GM03348 (cell line): ENCODE results near the gene RPL39L.

ENCODE experiments used
- DNase-seq: peaks from one replicate; pipeline ENCODE4 v3.0.0; 2012; ENCODE audit warnings: low spot score

RPL39L gene

DNA sequence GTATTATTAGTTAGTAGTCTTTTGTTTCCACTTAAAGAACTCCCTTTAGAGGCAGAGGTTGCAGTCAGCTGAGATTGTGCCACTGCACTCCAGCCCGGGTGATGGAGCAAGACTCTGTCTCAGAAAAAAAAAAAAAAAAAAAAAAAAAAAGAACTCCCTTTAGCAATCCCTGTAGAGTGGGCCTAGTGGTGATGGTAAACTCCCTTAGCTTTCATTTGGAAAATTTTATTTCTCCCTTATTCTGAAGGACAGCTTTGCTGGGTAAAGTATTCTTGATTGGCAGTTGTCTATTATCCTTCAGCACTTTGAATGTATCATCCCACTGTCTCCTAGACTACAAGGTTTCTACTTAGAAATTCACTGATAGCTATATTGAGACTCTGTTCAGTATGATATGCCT lies 46.0 kb downstream of the RPL39L start:
- no peak for DNase-seq

DNA sequence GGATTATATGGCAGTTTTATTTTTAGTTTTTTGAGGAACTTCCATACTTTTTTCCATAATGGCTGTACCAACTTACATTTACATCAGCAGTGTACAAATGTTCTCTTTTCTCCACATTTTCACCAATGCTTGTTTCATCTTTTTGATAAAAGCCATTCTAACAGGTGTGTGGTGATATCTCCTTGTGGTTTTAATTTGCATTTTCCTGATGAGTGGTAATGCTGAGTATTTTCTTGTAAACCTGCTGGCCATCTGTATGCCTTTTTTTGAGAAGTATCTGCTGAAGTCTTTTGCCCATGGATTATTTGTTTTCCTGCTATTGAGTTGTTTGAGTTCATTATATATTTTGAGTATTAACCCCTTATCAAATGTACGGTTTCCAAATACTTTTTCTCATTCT lies 50.6 kb downstream of the RPL39L start:
- DNase-seq: no peak

DNA sequence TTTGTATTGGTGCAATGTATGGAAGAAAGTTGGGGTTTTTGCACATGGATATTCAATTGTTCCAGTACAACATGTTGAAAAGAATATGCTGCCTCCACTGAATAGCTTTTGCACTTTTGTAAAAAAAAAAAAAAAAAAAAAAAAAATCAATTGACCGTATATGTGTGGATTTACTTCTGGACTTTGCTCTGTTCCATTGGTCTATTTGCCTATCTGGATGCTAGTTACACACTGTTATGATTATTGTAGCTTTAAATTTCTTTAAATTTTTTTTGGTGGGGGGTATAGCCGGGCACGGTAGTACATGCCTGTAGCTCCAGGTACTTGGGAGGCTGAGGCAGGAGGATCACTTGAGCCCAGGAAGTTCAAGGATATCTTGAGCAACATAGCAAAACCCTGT lies 52.5 kb downstream of the RPL39L start:
- no peak for DNase-seq

DNA sequence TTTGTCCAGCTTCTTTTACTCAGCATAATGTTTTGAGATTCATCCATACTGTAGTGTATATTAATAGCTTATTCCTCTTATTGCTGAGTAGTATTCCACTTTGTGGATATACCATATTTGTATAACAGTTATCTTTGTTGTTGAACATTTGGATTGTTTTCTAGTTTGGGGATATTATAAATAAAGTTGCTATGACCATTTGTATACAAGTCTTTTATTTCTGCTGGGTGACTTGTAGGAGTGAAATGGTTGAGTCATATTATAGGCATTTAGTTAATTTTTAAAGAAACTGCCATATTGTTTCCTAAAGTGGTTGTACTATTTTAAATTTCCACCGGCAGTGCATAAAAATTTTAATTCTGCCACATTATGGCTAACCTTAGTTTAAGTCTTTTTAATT lies 53.4 kb downstream of the RPL39L start:
- DNase-seq: no peak

DNA sequence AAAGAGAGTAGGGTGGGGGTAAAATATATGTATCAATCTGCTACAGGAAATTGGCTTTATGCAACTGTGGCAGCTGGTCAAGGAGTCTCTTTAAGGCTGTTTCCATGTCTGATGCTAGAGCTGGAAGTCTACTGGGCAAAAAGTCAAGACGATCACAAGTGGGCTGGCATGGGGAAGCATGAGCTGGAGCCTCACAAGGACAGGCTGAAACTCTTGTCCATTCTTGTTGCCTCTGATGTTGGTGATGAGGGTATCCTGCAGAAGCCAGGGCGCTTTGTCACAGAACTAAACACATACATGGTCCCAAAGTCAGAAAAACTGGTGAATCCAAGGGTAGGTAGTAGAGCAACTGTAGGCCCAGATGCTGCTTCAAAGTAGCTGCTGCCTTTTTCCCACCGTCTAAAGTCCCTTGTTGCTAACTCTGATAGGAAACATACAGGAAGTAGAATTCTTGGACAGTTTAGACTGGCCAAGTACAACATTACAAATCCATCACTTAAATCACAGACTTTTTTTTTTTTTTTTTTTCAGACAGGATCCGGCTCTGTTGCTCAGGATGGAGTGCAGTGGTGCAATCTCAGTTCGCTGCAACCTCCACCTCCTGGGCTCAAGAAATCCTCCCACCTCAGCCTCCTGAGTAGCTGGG lies 54.2 kb downstream of the RPL39L start:
- DNase-seq: no peak

DNA sequence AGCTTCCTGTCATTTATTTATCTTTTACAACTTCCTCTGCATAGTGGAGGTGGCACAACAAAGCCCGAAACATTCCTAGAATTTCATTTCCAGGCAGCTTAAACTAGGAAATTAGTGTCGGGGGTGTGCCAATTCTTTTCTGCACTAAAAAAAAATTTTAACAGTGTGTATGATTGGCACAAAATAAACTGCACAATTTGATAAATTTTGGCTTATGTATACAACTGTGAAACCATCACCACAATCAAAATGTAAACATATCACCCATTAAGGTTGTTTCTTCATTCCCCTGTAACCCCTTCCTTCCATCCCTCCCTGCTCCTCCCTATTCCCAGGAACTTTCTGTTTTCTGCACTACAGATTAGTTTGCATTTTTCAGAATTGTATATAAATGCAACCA lies 54.7 kb downstream of the RPL39L start:
- DNase-seq: no peak

DNA sequence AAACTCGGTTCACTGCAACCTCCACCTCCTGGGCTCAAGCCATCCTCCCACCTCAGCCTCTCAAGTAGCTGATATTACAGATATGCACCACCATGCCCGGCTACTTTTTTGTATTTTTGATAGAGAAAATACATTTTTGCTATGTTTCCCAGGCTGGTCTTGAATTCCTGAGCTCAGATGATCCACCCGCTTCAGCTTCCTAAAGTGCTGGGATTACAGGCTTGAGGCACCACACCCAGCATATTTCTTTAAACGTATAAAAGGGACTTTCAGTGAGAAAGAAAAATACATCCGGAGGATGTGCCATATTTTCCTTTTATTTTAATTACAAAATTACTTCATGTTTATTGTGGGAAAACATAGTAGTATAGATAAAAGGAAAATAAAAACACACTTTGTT lies 55.2 kb downstream of the RPL39L start:
- DNase-seq: no peak

DNA sequence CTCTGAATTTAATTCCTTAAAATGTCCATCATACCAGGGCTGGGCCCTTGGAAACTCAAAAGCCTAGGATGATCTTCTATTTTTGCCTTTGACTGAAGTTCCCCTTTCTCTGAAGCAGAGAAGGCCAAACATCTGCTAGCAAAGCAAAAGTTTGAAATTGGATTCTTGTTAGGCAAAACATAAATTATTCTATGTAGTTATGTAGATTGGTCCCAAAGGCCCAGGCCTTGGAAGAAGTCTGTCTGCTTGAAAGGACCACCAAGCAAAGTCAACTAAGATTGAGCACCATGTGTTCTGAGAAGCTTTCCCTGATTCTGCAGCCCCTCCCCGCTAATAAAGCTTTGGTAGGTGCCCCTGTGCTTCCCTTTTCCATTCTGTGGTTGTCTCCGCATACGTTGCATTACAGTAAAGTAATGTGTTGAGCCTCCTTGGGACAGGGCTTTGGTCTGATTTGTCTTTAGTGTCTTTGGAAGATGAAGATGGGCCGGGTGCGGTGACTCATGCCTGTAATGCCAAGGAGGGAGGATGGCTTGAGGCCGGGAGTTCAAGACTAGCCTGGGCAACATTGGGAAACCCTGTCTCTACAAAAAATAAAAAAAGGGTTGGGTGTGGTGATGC lies 56.4 kb downstream of the RPL39L start:
- no peak for DNase-seq

DNA sequence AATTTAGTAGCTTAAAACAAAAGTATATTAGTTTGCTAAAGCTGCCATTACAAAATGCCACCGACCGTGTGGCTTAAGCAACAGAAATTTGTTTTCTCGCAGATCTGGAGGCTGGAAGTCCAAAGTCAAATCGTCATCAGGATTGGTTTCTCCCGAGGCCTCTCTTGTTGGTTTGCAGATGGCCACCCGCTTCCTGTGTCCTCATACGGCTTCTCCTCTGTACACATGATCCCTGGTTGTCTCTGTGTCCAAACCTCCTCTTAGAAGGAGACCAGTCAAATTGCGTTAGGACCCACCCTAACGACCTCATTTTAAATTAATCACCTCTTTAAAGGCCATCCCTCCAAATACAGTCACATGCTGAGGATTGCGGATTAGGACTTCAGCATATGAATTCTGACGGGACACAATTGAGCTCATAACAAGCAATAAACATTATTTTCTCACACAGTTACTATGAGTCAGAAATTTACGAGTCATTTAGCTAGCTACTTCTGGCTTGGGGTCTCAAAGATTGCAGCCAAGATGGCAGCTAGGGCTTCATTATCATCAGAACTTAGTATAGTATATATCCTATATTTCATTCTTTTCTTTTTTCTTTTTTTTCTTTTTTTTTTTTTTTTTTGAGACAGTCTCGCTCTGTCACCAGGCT lies 58.4 kb downstream of the RPL39L start:
- DNase-seq: no peak

DNA sequence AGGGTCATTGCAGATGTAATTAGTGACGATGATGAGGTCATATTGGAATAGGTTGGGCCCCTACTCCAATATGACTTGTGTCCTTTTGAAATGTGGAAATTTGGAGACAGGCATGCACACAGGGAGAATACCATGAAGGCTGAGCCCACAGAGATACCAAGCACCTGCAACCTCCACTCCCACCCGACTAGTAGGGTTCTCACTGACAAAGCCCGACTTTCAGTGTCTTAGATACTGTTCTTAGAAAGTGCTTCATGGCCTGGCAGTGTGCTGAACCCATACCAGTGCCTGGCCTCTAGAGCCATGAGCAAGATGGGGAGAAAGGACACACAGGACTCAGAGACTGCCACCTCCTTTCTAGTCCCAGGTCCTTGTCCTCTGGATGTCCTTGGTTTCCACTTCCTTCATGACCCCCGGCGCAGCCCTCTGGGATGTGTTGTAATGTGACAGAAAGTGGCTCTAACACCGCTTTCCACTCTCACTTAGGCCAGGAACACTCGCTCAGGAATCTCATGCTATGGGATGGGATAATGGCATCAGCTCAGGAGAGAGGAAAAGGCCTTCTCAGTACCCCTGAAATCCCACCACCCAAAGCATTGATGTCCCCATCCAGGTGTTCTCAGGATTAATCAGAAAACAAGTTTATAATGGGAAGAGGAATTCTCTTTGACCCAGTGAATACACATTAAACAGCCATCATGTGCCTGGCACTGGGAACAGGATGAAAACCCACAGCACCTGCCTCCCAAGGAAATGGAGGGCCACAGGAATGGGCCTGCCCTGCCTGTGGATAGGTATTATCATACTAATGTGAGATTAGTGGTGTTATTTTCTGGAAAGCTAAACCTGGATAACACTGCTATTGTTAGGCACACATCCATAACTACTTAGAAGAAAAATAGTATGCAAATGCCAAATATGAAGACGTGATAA lies 59.9 kb downstream of the RPL39L start:
- no peak for DNase-seq

DNA sequence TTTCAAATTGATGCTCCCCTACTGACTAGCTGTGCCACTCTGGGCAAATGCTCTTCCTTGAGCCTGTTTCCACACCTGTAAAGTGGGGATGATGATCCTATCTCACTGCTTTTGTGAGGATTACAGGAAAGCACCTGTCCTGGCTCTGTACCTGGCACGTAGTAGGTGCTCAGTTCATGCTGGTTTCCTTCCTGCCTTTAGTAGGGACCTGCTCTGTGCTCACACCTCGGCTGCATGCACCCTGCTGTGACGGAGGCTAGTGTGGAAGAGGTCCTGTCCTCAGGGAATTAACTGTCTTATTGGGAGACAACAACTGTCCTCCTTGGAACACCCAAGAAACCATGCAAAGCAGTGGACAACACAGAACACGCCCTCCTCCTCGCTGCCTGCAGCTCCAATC lies 61.8 kb downstream of the RPL39L start:
- no peak for DNase-seq

DNA sequence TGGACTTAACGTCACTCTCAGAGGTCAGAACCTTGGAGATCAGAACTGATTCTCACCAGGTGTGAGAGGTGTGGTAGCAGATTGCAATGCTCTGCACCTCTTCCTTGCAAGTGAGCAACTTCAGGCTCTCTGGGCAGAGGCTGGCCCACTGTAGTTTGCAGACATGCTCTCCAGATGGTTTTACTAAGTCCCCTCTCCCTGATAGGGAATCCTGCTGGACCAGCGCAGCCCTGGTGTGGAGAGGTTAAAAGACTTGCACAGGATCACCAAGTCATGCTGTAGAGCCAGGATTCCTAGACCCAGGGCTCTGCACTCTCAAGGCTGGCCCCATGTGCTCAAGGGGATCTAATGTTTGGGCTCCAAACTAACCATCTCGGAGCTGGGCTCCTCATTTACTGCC lies 62.2 kb downstream of the RPL39L start:
- DNase-seq: no peak

DNA sequence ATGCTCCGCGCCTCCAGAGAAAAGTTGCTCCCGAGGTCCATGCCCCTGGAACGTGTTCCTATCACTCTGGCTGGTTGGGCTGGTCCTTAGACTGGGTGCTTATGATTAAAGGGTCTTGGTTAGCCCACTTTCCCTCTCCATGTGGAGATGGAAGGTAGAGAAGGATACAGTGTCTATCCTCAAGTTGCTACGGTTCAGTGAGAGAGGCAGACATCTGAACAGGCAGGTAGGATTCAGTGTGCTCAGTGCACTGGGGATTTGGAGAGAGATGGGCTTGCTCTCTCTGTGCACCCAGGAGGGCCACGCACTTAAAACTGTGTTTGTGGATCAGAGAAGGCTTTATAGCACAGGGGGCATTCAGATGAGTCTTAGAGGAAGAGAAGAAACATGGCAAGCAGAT lies 63.0 kb downstream of the RPL39L start:
- no peak for DNase-seq

DNA sequence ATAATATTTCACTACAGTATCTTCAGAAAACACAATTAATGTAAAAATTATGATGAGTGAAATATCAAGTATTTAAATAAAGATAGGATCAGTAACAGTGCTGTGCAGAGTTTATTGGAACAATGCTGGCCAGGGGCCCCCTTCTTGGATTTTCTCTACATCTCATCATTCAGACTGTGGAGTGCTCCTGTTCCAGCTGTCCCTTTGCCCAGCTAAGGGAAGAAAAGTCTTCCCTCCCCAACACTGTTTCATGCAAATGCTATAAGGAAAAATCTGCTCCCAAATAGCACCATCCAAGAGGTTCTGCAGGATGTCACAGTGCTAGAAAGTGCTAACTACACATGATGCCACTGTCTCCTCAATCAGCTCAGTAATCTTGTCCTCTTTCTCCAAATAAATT lies 64.5 kb downstream of the RPL39L start:
- DNase-seq: no peak

DNA sequence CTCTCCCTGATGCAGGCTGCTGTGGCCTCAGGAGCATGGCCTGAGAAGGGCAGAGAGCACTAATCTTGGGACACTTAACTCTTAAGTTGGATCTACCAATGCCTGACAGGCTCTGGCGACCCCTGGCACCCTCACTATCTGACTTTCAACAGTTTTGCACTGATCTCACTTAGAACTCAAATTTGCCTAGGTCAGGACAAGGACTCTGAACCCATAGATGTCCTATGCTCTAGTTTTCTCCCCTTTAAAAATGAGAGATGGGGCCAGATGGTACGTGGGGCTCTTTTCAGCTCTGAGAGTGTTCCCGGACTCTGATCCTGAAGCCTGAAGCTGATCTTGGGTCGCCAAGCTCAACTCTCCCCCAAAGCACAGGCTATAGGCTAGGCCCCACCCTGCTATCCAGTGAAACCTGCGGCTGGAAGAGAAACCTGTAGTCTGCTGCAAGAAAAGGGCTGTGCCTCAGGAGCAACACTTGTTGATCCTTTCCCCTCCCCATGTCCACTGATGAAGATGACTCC lies 65.7 kb downstream of the RPL39L start:
- DNase-seq: no peak

DNA sequence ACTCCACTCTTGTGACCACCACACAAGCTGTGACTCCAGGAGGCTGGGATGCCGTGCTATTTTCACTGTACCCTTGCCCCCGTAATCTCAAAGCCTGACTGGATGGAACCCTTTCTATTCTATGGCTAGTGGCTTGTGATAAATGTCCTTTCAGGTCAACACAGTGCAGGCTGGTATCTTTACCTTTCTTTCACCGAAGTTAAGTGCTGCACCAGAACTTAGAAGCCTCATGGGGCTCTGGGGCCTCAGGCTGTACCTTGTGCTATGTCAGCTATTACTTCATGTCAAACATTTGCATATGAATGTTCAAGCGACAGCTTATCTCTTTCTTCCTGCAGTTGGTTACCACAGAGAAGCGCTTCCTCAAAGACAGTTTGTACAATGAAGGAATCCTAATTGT lies 66.8 kb downstream of the RPL39L start:
- DNase-seq: no peak

DNA sequence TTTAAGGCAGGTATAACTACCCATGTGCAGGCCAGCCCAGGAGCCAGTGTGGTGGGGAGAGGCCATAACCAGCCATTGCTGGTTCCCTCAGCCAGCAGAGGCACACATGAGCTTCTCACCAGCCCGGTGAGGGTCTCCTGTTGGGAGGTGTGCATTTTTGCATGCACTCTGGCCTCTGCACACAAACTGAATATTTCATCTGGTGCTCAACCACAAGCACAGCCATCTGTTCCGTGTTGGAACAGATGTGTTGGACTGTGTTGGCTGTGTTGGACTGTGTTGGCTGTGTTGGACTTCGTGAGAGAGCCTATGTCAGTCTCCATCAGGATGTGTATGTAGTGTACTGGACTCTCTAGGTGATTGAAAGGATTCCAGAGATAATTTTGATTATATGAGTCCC lies 67.2 kb downstream of the RPL39L start:
- no peak for DNase-seq
